Hematopoietic multipotent progenitor cell treated with erythropoietin and hydrocortisone succinate and interleukin-3 and kit ligand, for 8 days (in vitro differentiated cells): Measurements from ENCODE around the gene BAIAP2.

Source experiments
- DNase-seq: peaks from one replicate; pipeline ENCODE4 v3.0.0-alpha.2; 2015

The BAIAP2 gene

GRCh38 chr17:81163703-81164370 lies 128.9 kb downstream of the BAIAP2 start:
- DNase-seq = no peak

- DNase-seq = no peak
Observed at GRCh38 chr17:81164371-81165245, 129.7 kb downstream of the BAIAP2 start.

GRCh38 chr17:81165246-81166032 lies 130.5 kb downstream of the BAIAP2 start, which contains the start of gene PVALEF:
PVALEF (plus strand) TSS chr17:81165507; CDS start chr17:81181227, 15,720 bp downstream.
- no peak for DNase-seq

- DNase-seq = no peak
Observed at GRCh38 chr17:81166033-81166492, 131.1 kb downstream of the BAIAP2 start, which contains the start of gene AATK. AATK (minus strand) TSS chr17:81166221; CDS start chr17:81165992, 229 bp downstream.
